Tongue (tissue), 2 donors: ENCODE data around the gene MAPK12. TPM values are rescaled to one million over a fixed set of nuclear protein-coding genes. Genes with fewer than 3 reads are reported as not detected.

Source experiments
- DNase-seq: peaks from one replicate; pipeline ENCODE4 v3.0.0-alpha.2; 2015
- total RNA-seq: library from RNA; depleted of rRNA; stranded (reverse); fragments of >200 nt; gene quantifications from one replicate; pipeline ENCODE4 v1.2.3, GENCODE V29; 2014

MAPK12 gene
- total RNA-seq, result 29.4 TPM

DNA sequence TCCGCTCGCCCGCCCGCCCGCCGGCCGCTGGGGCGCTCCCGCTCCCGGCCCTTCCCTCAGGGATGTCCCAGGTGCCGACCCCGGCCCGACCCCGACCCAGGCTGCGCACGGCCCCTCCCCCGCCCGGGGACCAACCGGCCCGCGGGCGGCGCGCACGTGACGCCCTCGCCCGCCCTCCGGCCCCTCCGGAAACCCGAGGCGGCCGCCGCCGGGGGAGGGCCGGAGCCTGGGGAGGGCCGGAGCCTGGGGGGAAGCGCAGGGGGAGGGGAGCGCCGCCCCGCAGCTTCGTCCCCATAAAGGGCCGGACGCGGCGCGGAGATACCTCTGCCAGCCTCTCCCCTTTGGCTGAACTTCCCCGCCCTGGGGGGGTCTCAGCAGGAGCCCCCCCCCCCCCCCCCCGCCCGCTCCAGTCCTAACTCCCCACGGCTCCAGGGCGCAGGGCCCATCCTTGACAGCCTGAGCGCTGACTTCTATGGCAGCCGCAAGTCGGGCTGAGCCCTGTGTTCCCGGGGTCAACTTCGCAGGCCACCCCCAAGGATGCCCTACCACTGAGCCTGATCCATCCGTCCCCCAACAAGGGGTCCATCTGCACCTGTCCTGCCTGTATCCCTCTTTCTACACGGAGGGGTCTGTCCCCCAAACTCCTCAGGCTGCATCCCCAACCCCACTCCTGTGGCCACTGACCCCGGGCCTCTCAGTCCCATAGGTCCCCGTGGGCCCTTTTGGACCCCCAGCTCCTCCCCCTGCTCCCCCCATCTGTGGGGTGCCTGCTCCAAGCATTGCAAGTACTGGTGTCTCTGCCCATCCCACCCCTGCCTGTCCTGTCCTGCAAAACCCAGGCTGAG is at the start of gene MAPK12:
MAPK12 (minus strand) TSS at position 69 of the 845 bp plus-strand sequence. CDS start 174 bp downstream, outside the sequence.
- DNase-seq, result no peak

- DNase-seq, result no peak
Observed at GRCh38 chr22:50310949-50311444, 49.5 kb upstream of the MAPK12 start.

- no peak for DNase-seq
Observed at GRCh38 chr22:50310031-50310722, 48.7 kb upstream of the MAPK12 start.

DNA sequence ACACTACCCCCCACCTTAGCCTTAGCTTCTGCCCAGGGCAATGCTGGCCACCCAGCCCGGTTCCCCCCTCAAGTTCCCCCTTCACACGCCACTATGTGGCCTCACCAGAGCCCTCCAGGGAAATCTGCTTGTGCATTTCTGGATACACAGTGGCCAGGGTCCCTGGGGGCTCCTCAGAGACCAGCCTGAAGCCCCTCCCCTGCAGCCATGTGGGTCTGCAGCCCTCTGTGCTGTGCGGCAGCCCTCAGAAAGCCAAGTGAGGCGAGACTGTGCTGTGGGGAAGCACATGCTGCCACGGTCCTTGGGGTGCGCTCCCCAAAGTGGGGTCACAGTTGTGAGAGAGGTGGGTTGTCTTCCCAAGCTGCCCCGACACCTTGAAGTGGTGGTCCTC is 48.1 kb upstream of the MAPK12 start:
- DNase-seq, result no peak

DNA sequence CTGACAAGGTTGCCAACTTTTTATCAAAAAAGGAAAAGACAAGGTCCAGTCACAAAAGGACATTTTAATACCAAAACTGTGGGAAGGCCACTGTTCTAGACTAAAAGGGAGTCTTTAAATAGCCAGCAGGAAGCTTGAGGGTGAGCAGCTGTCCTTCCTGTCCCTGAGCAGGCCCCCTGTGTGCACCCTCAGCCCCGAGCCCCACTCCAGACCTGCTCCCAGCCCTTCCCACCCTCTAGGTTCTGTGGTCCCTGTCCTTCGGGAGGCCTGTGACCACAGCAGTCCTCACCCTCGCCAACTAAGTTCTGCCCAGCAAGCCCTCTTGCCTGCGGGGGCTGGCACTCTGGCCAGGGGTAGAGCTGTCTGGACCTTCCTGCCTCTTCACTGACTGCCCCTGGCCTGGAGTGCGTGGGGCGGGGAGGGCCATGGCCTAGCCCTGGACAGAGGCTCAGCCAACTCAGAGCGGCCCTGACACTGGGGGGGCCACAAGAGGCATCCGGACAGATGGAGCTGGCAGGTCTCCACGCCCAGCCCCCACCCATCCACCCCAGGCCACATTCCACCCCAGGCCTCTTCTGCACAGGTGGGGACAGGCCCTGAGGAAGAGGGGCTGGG is 47.6 kb upstream of the MAPK12 start:
- DNase-seq, result peak; percentile 40

DNA sequence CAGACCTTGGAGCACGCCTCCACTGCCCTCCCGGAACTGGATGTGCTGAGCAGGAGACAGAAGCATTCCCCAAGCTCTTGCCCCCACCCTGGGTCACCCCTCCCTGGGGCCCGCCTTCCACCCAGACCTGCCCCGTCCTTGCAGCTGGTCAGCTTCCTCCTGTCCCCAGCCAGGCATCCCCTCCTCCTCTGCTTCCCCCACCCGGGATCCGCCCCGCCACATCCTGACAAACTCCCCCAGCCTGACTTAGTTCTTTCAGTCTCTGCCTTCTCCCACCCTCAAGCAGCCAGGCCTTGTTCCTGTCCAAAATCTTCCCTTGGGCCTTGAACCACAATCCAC is 47.1 kb upstream of the MAPK12 start:
- peak; percentile 53 for DNase-seq

GRCh38 chr22:50307890-50308596 is 46.6 kb upstream of the MAPK12 start:
- DNase-seq, result no peak

GRCh38 chr22:50306753-50307749 is 45.6 kb upstream of the MAPK12 start, which contains the start of gene PLXNB2:
Gene PLXNB2, minus strand, starts transcription at chr22:50307646. Its CDS starts 17,062 bp downstream, at chr22:50290584.
- peak; percentile 94 for DNase-seq

DNA sequence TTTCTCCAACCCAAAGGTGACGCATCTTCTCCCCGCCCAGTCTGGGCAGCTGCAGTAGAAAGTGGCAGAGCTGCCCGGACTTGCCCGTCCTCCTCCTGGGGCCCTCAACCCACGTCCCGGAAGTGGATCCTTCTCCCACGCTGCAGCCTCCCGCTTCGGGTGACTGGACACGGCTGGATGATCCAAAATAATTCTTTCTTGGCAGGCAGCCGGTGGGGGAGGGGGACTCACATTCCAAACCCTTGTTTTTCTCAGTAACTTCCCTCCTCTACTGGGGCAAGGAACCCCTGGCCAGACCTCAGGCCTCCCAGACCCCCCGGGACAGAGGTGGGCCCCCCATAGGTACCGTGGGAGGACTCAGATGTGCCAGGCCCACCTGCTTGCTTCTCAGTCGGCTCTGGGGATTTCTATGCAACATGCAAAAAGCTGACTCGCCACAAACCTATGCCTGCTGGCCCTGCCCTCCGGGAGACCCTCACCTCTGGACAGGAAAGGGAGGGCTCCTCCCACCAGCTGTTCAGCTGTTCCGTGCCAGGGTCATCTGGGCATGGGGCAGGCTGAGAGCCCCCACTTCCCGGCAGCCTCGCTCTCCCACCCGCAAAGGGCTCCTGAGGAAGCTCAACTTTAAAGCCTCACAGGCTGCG is 44.6 kb upstream of the MAPK12 start:
- peak; percentile 94 for DNase-seq

- no peak for DNase-seq
Observed at GRCh38 chr22:50305393-50305922, 44.0 kb upstream of the MAPK12 start.

DNA sequence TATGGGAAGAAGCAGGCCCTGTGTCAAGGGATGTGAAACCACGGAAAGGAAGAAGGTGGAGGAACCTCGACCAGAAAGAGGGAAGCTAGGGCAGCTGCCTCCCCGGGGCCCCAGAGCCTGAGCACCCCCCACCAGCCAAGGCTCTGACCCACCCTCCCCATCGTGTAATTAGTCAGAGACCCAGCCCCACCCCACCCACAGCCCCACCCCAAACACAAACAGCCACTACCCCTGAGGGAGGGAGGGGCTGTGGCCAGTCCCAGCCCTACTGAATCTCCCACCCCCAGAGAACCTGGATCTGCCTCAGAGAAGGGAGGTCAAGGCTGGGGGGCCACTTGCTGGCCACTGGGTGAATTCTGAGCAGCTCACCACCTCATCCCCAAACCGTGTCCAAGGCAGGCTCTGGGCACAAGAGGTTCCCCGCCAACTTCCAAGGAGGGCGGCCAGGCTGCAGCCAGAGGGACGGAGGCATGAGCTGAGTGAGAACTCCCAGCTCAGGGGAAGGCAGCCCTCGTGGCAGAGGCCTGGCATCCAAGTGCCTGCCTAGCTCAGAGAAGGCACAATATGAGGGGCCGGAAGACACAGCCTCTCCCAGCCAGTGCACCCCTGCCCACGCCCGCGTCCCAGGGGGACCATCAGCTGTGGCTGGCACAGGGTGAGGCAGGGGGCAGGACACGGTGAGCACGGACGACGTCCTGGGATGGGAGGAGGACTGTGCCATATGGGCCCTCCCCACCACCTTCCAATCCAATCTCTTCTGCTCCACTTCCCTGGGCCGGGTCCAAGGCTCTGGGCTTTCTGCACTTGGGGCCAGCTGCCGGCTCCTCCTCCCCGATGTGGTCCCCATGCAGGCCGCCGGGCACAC is 43.3 kb upstream of the MAPK12 start:
- DNase-seq, result peak; percentile 69

- peak; percentile 46 for DNase-seq
Observed at GRCh38 chr22:50303848-50304527, 42.5 kb upstream of the MAPK12 start.

DNA sequence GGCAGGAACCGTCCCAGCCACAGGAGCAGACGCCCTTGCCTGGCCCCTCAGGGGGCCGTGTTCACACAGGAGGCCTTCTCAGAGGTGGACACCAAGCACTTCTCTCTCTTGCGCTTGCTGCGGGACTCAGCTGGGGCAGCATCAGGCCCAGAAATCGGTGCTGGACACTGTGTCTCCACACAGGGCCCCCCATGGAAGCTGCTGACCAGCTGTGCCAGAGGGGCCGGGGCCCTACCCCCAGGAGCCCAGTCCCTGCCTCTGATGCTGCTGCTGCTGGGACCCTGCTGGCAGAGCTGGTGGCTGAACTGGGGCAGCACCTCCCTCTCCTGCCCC is 42.0 kb upstream of the MAPK12 start:
- DNase-seq, result no peak

GRCh38 chr22:50302564-50302963 is 41.1 kb upstream of the MAPK12 start:
- peak; percentile 85 for DNase-seq

- DNase-seq, result peak; percentile 51
Observed at GRCh38 chr22:50302041-50302541, 40.6 kb upstream of the MAPK12 start.

- peak; percentile 59 for DNase-seq
Observed at GRCh38 chr22:50301581-50301991, 40.1 kb upstream of the MAPK12 start.

DNA sequence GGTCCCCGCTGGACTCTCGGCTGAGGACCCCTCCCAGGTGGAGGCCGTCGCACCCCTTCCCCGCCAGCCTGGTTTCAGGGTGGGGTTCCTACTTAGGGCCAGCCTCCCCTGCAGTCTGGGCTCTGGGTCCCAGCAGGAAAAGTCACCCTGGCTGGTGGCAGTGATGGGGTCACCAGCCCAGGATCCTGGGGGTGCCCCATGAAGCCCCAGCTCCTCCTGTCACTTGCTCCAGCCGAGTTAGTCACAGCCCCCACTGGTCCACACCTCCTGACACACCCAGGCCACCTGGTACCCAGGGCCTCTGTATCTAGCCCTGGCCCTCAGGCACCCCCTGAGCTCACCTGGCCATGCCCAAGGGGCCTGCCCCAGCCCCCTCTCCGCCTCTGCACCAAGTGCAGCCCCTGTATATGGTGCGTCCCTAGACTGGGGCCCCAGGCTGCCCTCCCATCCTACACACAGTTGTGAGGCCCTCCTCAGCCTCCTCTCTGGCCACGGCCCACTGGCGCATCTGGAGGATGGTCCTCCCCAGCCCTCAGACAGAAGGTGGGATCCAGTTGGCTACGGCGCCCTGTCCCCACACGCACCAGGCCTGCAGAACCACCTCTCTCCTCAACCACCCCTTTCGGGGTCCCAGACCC is 39.3 kb upstream of the MAPK12 start:
- no peak for DNase-seq
